HEK293T (cell line): ENCODE data around the gene FNBP1L.

ENCODE experiments used
- ARNT ChIP-seq: fragments of 450-650 bp; IDR thresholded peaks from 2 replicates; pipeline ENCODE4 v1.6.1; 2017; ENCODE audit warnings: mild to moderate bottlenecking
- BHLHE40 ChIP-seq: fragments of 450-650 bp; IDR thresholded peaks from 2 replicates; pipeline ENCODE4 v1.6.1; 2016; ENCODE audit warnings: mild to moderate bottlenecking, moderate library complexity, borderline replicate concordance
- CTBP1 ChIP-seq: fragments of 450-650 bp; IDR thresholded peaks from 2 replicates; pipeline ENCODE4 v1.6.1; 2016; ENCODE audit warnings: borderline replicate concordance
- ELF4 ChIP-seq: fragments of 450-650 bp; IDR thresholded peaks from 2 replicates; pipeline ENCODE4 v1.6.1; 2017; ENCODE audit warnings: antibody characterized with exemption
- FOXM1 ChIP-seq: fragments of 450-650 bp; IDR thresholded peaks from 2 replicates; pipeline ENCODE4 v1.6.1; 2017; ENCODE audit warnings: mild to moderate bottlenecking, borderline replicate concordance
- HDGF ChIP-seq: fragments of 450-650 bp; IDR thresholded peaks from 2 replicates; pipeline ENCODE4 v1.6.1; 2017; ENCODE audit warnings: antibody characterized with exemption, borderline replicate concordance
- L3MBTL2 ChIP-seq: fragments of 450-650 bp; conservative IDR thresholded peaks from 2 replicates; pipeline ENCODE4 v1.6.1; 2016; ENCODE audit warnings: mild to moderate bottlenecking
- NFRKB ChIP-seq: fragments of 450-650 bp; IDR thresholded peaks from 2 replicates; pipeline ENCODE4 v1.6.1; 2016; ENCODE audit warnings: mild to moderate bottlenecking, moderate library complexity
- SP1 ChIP-seq: fragments of 450-650 bp; IDR thresholded peaks from 2 replicates; pipeline ENCODE4 v1.6.1; 2017
- SUZ12 ChIP-seq: fragments of 450-650 bp; IDR thresholded peaks from 2 replicates; pipeline ENCODE4 v1.6.1; 2016; ENCODE audit warnings: mild to moderate bottlenecking
- TARDBP ChIP-seq: fragments of 450-650 bp; IDR thresholded peaks from 2 replicates; pipeline ENCODE4 v1.6.1; 2016
- ZNF384 ChIP-seq: fragments of 450-650 bp; IDR thresholded peaks from 2 replicates; pipeline ENCODE4 v1.6.1; 2016

- TF ChIP-seq L3MBTL2 (no peak), BHLHE40 (no peak), FOXM1 (no peak), ELF4 (no peak), HDGF (no peak), SP1 (no peak), ARNT (no peak), CTBP1 (no peak), ZNF384 (no peak), TARDBP (no peak), SUZ12 (no peak), NFRKB (no peak)
Observed at GRCh38 chr1:93549131-93549530, 101.2 kb downstream of the FNBP1L start.
